Limb (tissue), 2 donors: ENCODE results near the gene FAM217A.
"Not testable (repeated sequence)": the region's sequence is repeated elsewhere in the genome, so short reads cannot be mapped to it uniquely, and the experiment has no call there.

ENCODE experiments used
- DNase-seq, 2 donors: peaks; one replicate each; pipeline ENCODE4 v3.0.0-alpha.2; 2016; ENCODE audit errors: extremely low spot score in 2 of 2

The FAM217A gene, protein sequence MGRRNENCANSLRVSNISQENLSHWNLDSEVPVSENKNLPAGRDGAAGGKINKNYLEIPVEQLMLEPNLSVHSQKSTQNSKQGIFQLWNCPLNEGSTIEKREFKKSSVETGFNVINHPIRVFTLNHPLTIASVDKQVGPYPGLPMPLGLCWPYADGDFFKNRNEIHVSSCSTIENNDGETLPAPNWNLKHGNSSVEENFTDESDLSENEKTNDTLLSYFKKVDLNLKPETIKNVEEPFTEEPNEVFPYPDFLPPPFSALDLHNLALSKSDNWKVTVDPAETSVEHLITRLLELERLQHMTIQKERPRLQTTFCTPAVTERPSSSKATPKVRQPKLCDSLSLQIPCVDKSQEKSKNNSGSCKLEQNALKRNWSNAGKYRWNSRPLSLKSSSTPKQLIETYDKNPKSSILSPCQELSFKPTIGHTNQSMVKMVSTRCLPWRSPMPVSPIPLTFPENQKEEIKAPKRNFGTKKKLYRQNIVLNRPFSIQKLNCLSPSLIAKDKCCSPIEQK

DNA sequence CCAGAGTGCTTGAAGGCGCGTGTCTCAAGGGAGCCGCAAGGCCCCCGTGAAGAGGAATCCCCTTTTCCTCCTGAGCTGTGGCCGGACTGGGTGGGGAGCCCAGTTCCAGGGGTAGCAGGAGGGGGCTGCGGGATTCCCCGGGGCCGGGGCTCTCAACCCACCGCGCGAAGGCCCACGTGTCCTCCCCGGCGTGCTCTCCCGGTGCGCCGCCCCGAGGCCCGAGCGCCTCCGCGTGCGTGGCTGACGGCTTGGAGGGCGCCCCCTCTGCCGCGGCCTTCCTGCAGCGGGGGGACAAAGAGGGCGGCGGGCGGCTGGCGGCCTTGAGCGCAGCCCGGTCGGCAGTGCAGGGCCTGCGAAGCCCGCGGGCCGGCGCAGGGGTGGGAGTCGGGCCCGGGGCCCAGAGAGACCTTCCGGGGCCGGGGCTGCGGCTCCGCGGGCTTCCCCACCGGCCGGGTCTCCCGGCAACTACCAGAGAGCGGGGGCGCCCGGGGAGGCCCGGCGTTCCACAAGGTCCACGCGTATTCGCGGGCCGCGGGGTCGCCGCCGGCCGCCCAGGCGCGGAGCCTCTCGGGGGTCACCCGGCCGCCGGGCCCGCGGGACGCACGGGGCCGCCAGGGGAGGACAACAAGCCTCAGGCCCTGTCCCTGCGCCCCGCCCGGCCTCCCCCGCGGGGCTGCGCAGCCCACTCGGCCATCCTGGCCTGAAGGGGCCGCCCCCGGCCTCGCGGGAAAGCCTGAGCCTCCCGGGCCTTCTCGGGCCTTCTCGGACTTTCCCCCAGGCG, at the start of gene FAM217A:
FAM217A (minus strand) TSS at position 447 of the 781 bp plus-strand sequence. CDS start 1,723 bp downstream, outside the sequence.
- DNase-seq, result peak in 1 of 2 donors; percentile 46

DNA sequence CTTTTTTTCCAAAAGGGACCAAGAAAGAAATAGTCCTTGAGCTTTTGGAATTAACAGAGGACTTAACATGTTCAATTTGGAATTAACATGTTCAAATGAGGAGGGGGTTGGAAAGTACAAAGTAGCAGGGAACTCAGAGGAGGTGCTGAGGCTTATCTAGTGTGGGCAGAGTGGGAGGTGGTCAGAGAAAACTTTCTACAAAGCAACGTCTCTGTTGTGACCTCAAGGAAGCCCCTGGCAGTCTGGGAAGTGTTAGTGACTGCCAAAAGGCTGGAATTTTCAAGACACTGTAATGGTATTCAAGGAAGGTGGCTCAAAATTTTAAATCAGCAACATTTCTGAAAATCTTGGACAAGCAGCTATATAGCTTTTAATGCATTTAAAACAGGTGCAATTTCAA, 49.1 kb upstream of the FAM217A start:
- DNase-seq, result no peak

DNA sequence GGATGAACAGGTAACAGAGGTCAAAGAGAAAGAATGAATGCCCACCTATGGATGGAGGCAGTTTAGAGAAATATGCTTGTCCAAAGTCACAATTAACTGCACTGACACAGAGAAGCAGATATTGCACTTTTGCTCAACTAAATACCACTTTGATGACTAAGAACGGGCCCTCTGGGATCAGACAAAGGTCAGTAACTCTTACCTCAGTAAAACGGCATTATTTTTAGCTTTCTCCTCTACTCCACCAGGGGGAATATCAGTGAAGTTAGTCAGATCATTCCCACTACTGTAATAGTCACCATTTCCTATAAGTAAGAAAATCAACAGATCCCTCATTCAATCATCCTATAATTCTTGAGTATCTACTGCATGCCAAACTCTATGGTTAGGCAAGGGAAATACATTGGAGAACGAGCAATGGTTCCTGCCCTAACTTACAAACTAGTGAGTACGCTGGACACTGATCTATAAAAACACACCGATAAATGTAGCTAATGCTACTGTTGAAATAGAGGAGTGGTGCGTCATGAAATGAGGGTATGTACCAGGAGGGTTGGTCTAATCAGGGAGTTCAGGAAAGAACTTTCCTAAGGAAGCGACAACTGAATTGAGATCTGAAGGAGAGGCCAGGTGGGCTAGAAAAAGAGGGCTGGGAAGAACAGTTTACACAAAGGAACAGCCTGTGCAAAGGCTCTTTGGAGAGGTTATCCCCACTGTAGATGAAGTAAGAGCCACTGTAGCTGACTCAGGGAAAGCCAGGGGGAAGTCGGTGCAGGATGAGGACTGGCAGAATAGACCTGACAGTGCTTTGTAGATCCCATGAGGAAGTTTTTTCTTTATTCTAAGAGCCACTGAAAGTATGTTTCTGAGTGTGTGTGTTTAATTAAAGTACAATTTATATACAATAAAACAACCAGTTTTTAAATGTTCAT, 47.3 kb upstream of the FAM217A start:
- DNase-seq, result no peak

DNA sequence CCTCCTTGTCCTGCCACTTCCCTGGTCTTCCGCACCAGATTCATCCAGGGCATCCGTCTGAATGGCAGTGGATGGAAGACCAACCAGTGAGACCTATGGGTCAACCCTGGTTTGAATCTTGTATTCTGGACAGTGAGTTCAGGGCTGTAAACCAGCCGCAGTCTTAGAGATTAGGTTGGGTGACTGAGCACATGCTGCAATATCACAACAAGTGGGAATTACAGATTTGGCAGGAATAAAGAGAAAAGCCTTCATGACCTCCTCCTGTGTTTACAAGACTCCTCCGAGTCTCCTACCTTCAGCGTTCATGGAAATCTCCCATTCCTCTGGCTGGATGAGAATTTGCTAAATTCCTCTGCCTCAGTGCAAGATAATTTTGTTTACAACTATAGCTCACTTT, 46.6 kb upstream of the FAM217A start:
- no peak for DNase-seq

DNA sequence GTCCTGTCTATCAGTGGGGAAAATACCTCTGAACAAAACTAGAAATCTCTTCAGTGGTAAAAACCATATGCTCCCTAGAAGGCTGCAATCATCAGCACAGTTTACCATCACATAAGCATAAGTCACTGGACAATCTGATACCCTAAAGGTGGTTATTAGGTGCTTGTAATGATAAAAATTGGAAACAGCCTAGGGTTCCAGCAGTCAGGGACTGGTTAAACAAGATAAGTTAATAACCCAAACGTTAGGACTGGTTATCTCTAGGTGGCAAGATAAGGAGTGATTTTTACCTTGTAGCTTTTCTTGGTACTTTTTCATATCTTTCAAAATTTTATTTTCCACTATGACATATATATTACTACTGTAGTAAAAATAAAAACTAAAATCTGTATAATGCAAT, 45.4 kb upstream of the FAM217A start:
- no peak for DNase-seq

DNA sequence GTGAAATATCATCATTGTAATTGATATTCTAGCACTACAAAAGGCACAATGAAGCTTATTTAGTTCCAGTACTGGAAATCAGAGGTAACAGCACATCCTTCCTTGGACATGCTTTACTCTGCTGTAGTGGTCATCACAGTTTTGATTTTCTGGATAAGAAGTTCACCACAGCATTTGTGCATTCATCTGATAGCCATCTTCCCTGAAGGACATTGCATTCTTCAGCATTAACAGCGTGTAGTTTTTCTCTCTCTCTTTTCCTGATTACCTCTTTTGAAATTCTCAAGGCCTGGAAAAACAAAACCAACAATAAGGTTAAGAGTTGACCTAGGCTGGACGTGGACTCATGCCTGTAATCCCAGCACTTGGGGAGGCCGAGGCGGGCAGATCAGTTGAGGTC, 36.8 kb upstream of the FAM217A start:
- no peak for DNase-seq

DNA sequence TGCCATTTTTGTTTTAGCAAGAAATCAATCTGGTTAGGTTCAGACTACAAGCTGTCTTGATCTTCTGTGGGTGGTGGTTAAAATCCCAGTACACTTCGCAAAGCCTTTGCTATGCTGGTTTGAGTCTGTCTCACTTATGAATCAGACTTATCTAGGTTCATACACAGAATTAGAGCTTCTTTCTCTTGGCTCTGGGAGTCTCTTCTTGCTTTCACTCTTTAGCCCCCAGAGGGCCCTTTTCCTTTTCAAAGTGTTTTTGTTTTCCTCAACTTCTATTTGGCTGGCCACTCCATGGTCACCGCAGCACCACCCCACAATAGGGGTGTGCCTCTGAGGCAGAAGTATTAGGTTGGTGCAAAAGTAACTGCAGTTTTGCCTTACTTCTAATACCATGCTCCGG, 35.2 kb upstream of the FAM217A start:
- no peak for DNase-seq

DNA sequence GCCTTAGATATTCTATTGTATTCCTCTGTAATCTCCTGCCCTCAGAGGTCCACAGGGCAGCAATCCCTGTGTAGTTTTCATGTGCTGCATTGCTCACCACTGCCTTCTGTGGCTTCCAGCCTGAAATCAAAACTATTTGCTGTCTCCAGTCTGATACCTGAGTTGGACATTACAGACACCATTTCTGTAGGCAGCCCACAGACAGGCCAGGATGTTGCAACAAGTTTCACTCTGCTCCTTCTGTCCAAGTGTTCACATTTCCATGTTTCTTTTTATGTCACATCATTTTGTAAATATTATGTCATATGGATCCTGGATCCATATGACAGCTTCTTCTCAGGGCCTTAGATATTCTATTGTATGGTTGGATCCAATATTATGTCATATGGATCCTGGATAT, 34.7 kb upstream of the FAM217A start:
- no peak for DNase-seq

DNA sequence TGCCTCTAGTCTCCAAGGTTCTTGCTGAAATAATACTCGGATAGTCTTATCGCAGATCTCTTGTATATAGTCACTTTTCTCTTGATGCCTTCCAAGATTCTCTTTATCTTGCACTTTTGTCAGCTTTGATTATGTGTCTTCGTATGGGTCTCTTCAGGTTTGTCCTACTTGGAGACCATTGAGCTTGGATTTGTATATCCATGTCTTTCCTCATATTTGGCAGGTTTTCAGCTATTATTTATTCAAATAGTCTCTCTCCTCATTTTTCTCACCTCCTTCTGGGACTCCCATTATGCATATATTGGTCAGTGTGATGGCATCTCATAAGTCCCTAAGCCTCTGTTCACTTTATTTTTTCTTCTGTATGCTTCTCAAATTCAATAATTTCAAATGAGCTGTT, 33.4 kb upstream of the FAM217A start:
- DNase-seq, result no peak

DNA sequence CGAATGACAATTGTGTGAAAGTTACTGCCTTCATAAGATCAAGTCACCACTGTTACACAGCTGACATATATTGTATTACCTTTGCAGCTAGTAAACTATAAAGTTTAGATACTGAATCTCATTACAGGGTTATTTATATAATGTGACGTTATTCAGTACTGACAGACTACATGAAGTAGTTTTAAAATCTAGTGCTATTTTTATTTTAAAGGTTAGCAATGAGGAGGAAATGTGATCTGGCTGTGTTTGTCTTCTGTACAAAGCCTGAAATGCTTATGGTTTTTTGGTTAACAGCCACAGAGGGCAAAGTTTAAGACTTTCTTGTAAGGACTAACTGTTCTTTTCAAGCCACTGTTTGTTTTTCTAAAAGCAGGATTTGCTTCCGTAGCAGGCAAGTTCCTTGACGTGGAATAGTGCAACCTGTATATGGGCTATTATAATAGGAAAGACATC, 30.5 kb upstream of the FAM217A start:
- DNase-seq, result not testable (repeated sequence)

DNA sequence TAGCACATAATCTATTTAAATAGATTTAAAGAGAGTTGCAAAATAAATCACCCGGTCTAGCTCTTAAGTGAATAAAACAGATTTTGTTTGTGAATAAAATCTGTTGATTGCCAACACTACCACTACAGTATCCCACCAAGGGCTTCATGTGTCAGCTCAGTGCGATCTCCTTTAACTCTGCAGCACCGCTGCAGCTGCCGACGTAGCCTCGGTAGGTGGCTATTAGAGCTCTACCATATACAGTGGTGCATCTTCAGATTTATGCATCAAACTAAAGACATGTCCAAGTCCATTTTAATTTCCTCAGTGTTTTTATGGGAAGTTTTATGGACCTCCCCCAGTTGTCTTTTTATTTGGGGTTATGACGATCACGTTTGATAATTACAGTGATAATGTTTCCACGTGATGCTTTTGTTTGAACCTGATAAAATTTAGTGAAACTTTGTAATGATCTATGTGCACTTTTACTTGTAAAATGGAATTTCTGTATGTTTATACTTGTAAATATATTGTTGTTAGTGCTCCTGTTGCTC, 29.7 kb upstream of the FAM217A start:
- no peak for DNase-seq

DNA sequence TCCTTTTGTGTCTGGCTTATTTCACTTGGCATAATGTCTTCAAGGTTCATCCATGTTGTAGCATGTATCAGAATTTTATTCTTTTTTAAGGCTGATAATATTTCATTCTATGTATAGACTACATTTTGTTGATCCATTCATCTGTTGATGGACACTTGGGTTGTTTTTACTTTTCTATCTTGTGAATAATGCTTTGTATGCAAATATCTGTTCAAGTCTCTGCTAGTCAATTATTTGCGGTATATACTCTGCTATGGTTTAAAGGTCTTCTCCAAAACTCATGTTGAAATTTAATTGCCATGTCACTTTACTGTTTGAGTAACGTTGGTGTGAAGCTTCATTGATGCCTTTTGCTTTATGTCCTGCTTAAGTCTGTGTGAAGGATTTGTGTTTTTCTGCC, 28.9 kb upstream of the FAM217A start:
- no peak for DNase-seq

DNA sequence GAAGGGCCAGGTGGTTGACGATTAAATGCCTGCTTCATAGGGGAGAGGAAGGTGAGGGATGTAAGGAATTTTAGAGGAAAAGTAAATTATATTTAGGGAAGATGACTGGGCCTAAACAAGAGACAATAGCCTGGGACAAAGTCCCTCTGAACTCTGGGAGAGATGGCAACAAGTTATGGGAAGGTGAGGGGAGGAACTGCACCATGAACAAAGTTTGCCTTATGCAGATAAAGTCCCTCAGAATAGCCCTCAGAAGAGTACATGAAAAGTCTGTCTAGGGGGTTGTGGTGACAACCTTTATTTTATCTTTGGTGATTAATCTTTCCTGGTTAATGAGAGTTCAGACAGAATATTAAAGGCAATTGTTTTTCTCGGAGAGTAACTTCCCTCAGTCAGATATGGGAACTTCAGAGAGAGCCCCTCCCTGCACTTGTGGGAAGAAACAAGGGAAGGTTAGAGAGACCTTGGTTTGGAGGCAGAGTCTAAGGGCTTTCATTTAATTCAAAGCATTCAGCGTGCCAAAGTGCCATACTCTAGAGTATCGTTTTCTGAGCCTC, 27.1 kb upstream of the FAM217A start:
- DNase-seq, result no peak

DNA sequence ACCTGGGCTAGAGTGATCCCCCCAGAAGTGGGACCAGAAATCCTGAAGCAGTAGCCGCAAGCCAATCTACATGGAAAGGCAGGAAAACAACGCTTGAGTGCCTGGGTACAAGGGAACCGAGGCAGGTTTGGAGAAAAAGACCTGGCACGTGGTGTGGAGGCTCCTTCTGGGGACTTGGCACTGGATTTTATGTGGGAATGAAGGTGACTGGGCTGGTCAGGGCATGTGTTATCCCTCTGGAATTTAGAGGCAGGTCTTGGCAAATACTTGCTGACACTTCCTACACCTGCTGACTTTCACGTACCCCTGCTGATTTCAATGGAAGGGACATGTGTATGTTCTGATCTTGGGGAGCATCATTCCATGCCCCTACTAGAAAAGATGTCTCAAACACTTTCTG, 25.0 kb upstream of the FAM217A start:
- DNase-seq, result no peak

DNA sequence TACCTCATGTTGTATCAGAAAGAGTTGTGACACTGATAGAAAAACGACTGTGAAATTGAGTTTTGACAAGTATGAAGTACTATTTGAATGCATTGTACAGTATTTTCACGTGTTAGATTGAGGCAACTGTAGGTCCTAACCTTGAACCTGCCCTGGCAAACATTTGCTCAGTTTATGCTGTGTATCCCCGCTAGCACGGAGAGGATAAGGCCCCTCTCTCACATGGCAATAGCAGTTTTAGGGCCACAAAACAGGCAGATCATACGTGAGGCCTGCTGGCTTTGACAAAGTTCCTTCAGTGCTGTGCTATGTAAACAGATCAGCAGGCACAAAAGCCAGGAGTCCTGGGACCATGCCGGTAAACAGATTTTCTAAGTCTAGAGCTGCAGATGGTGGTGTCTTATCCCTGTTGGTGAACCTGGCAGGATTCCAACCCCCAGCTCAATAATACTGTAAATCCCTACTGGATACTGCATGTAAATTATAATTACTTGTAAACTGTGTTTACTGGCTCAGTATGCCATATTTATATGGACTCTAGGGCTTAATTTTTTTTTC, 23.8 kb upstream of the FAM217A start:
- no peak for DNase-seq

DNA sequence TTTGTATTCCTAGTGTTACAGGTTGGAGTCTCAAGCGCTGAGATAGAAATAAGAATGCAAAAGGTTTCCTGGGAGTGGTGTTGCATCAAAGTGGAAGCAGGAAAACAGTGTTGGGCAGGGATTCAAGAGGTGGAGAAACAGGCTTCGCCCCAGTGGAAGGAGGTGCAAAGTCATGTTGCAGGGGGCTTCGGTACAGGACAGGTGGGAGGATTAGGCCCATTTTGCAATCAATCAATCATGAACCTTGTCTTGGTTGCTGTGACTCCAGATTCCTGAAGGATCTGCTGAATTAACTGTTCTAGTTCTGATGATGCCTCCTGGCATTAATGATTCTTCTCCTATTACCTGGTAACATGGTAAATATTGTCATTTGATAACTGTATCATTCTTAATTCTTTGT, 22.4 kb upstream of the FAM217A start:
- DNase-seq, result no peak

DNA sequence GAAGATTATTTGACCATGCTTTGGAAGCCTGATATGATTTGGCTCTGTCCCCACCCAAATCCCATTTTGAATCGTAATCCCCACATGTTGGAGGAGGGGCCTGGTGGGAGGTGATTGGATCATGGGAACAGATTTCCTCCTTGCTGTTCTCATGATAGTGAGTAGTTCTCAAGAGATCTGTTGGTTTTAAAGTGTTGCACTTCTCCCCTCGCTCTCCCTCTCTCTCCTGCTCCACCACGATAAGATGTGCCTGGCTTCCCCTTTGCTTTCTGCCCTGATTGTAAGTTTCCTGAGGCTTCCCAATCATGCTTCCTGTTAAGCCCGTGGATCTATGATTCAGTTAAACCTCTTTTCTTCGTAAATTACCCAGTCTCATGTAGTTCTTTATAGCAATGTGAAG, 21.7 kb upstream of the FAM217A start:
- DNase-seq, result no peak

DNA sequence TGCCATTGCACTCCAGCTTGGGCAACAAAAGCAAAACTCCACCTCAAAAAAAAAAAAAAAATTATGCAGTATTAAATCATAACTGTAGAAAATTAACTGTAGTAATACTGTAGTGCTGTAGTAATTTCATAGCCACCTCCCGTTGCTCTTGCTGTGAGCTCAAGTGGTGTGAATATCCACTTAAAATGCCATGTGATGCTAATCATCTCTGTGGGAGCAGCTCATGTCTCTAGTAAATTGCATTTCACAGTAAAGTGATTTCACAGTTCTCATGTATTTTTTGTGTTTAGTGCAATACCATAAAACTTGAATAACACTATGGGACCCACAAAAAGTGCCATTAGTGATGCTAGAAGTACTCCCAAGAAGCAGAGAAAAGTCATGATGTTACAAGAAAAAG, 14.4 kb upstream of the FAM217A start:
- DNase-seq, result no peak

DNA sequence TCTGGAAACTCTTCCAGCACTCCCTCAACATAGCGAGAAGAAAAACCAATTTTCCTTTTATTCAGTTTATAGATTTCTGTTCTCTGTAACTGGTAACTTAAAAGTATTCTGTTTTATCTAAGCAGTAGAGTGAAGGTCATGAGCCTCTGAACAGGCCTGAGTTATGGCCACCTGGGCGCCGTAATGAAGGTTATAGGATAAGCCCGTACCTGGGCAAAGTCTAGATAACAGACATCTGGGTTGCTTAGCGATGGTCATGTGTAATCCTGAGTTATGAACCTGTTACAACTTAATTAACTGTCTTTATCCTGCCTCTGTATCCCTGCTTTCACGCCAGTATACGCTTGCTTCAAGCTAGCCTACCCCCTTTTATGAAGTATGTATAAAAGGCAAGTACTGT, 13.0 kb upstream of the FAM217A start:
- no peak for DNase-seq

DNA sequence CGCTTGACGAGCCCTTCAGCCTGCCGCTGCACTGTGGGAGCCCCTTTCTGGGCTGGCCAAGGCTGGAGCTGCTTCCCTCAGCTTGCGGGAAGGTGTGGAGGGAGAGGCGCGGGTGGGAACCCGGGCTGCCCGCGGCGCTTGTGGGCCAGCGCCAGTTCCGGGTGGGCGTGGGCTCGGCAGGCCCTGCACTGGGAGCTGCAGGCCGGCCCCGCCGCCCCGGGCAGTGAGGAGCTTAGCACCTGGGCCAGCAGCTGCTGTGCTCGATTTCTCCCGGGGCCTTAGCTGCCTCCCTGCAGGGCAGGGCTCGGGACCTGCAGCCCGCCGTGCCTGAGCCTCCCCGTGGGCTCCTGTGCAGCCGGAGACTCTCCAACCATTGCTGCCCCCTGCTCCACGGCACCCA, 11.1 kb upstream of the FAM217A start:
- DNase-seq, result not testable (repeated sequence)

DNA sequence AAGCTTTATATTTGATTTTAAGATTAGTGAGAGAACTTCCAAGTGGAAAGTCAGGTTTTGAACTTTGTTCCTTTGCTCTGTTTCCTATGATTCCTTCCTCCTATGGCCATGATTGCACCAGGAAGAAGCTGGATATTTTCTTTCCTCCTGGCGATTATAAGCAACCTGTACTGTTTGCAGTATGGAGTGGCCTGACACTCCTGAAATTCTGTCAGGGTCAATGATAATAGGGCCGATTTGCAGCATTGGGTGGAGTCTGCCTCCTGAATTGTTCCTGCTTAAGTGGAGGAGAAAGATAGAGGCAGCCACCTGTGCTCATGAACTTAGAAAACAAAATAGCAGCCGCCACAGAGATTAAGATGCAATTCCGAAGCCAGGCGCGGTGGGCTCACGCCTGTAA, 9.8 kb upstream of the FAM217A start:
- no peak for DNase-seq
